Measurements from ENCODE around the gene TBC1D9.

DNA sequence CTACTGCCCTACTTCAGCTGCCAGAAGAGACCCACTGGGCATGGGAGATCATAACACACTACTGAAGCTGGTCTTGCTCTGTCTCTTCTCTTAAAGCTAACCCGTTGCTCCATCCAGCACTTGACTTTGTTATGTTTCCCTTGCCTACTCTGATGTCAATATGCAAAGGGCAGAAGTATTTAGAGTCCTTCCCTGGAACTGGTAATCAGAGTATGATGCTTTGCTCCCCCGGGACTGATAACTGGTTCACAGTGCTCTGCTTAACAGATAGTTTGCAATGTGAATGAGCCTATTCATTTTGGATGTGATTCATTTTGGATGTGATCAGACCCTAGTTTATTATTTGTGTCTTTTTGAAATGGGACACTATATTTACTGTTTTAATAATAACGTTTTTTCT is 175.1 kb downstream of the TBC1D9 start:
- no peak for TF ChIP-seq EZH2 (IDR thresholded peaks at IDR 0.05)
- TF ChIP-seq POLR2AphosphoS5 (IDR thresholded peaks at IDR 0.05; ENCODE audit: borderline replicate concordance, low read depth, low read length), result no peak
- TF ChIP-seq FOXP2 (optimal IDR thresholded peaks at IDR 0.05; ENCODE audit: control extremely low read depth, extremely low read length, insufficient read depth), result no peak
